ENCODE results near the gene CDKAL1.

DNA sequence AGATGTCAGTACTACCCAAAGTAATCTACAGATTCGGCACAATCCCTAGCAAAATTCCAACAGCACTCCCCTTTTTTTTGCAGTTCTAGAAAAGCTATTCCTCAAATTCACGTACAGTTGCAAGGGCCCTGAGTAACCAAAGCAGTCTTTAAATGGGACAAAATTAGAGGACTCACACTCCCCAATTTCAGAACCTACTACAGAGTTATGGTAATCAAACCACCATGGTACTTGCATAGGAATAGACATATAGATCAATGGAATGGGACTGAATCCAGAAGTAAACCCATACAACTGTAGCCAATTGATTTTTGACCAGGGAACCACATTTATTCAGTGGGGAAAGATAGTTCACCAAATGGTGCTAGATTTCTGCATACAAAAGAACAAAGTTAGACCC, 350.8 kb downstream of the CDKAL1 start:
- TF ChIP-seq CTCF (conservative IDR thresholded peaks at IDR 0.05; ENCODE audit: low read length) (no peak), EZH2phosphoT487 (IDR thresholded peaks at IDR 0.05; ENCODE audit: borderline replicate concordance) (no peak)
